ENCODE measurements around the gene MYO1E. TPM values are rescaled to one million over a fixed set of nuclear protein-coding genes. Genes with fewer than 3 reads are reported as not detected.

Gene MYO1E
- total and polyA plus RNA-seq, 2 of the 8 experiments (the other 6 are each of a cell fraction or from before 2014, with no cell fraction given) = 19.6 to 142 TPM

DNA sequence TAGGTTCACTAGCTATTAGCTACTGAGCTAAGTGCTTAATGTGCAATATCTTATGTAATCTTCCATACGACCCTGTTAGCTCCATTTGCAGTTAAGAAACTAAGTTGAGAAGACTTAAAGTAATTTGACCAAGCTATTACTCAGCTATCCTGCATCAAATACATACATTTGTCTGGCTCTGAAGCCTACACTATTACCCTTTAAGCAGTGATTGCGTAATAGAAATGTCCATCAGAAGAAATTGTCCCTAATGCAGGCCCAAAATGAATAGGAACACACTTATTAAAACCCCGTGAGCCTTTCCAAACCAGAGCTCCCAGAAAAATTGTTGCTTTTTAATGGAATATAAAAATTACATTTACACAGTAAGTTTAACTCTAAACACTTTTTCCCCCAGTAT, 5.3 kb upstream of the MYO1E start:
- CTCF ChIA-PET (ENCODE audit: partially characterized antibody) = interaction anchor here (0.7 to 2.0 kb wide), 8 partner anchors 17 to 131 kb away, joined by 3 to 9 read pairs (median 4); partner anchors contain the start of gene FAM81A
- H3K56ac ChIP-seq (replicated peaks; ENCODE audit: insufficient read length, low read depth, low read length) = no peak overlapping the region

More for the DNA sequence above, 5.3 kb upstream of the MYO1E start:
- no peak for DNase-seq (ENCODE audit: low read depth in 1 of 2, low spot score in 2 of 2)
- WGBS, 2 experiments (ENCODE audit: extremely low coverage in 1 of 2, insufficient coverage in 1 of 2, insufficient read length in 1 of 2, insufficient replicate concordance in 2 of 2, low coverage in 1 of 2, low lambda C conversion rate in 2 of 2, missing lambda C conversion rate in 1 of 2) = 92% methylated on average over 3 of the region's 3 CpGs; no CpG with 5 or more reads in 1 of the 2 experiments
- no peak overlapping the region for H2BK5ac ChIP-seq (ENCODE audit: low read depth, low read length)
- POLR2A ChIA-PET (ENCODE audit: partially characterized antibody) = interaction anchor here (1.4 kb wide), 1 partner anchor 23 kb away, joined by 6 read pairs; no protein-coding TSS in a partner anchor
- no peaks in the 10 kb centered on the region for H3K9me3 ChIP-seq (ENCODE audit: insufficient read depth in 2 of 2, low read depth in 1 of 2, low read length in 1 of 2)
- H3K36me3 ChIP-seq (ENCODE audit: control insufficient read depth in 2 of 4, insufficient read depth in 4 of 4, low read length in 3 of 4) = peaks cover 0 to 4% (median 0%) of the 10 kb centered on the region in 4 experiments; a peak in 1 of 8 replicates
- no peak overlapping the region for H2AK5ac ChIP-seq (ENCODE audit: low read depth, low read length)
- no peak overlapping the region for H2AFZ ChIP-seq (ENCODE audit: low read length)
- no peak overlapping the region for H4K8ac ChIP-seq (ENCODE audit: extremely low read depth, insufficient read depth, low read length)
- H2BK15ac ChIP-seq (ENCODE audit: low read length) = no peak overlapping the region
- no peak overlapping the region for H3K9ac ChIP-seq (replicated peaks in 1 of 4; ENCODE audit: extremely low read depth in 1 of 4, low read depth in 3 of 4, low read length in 3 of 4)
- H3K4me1 ChIP-seq (replicated peaks in 1 of 4; ENCODE audit: control insufficient read depth in 3 of 4, insufficient read depth in 4 of 4, low read length in 3 of 4) = peaks cover 0 to 2% (median 0%) of the 10 kb centered on the region in 4 experiments; a peak in 1 of 7 replicates
- FAIRE-seq = no peak
- TF ChIP-seq PHF8 (conservative IDR thresholded peaks at IDR 0.05; ENCODE audit: low read depth, low read length) (no peak), HDAC2 (IDR thresholded peaks at IDR 0.05; ENCODE audit: borderline replicate concordance in 1 of 2, low read depth in 2 of 2, low read length in 2 of 2) (no peak), CEBPB (IDR thresholded peaks at IDR 0.05; ENCODE audit: low read depth, low read length) (peak; percentile 91), SIX5 (IDR thresholded peaks at IDR 0.05; ENCODE audit: low read depth, low read length) (no peak)
- no peaks in the 10 kb centered on the region for H4K20me1 ChIP-seq (replicated peaks in 1 of 2; ENCODE audit: control insufficient read depth in 1 of 2, insufficient read depth in 2 of 2, low read length in 2 of 2)
- no peak overlapping the region for H4K91ac ChIP-seq (replicated peaks; ENCODE audit: insufficient read length, low read length)
- no peaks in the 10 kb centered on the region for H3K79me1 ChIP-seq (ENCODE audit: low read depth, low read length)
- H3K18ac ChIP-seq (ENCODE audit: extremely low read depth, low read length) = no peak overlapping the region
- no peak overlapping the region for H3K14ac ChIP-seq (ENCODE audit: insufficient read length)
- H3K23me2 ChIP-seq (ENCODE audit: low read depth, low read length) = no peaks in the 10 kb centered on the region
- H4K5ac ChIP-seq (ENCODE audit: insufficient read length, low read depth, low read length) = no peak overlapping the region
- H3K23ac ChIP-seq (ENCODE audit: insufficient read length) = no peak overlapping the region
- H2BK20ac ChIP-seq (ENCODE audit: low read length) = no peak overlapping the region
- no peak overlapping the region for H3K4me3 ChIP-seq (ENCODE audit: extremely low read depth in 1 of 4, insufficient read depth in 2 of 4, low read depth in 3 of 4, low read length in 4 of 4)
- H3K4me2 ChIP-seq (ENCODE audit: insufficient read depth in 1 of 2, low read depth in 2 of 2, low read length in 2 of 2) = no peak overlapping the region
- H3K27ac ChIP-seq (ENCODE audit: low read depth, low read length) = no peak overlapping the region
- H3K4ac ChIP-seq (replicated peaks; ENCODE audit: insufficient read length, low read depth, low read length) = no peak overlapping the region
- H2BK120ac ChIP-seq (replicated peaks; ENCODE audit: low read depth, low read length) = no peak overlapping the region
- H2BK12ac ChIP-seq (ENCODE audit: low read depth, low read length) = no peak overlapping the region
- H3K79me2 ChIP-seq (ENCODE audit: control insufficient read depth in 1 of 2, insufficient read depth in 2 of 2, low read length in 2 of 2) = no peaks in the 10 kb centered on the region
- H3K27me3 ChIP-seq (replicated peaks in 1 of 4; ENCODE audit: control insufficient read depth in 3 of 4, extremely low read depth in 1 of 4, insufficient read depth in 3 of 4, low read length in 3 of 4) = no peaks in the 10 kb centered on the region
